Measurements from ENCODE around the gene LIF.
"Not testable (repeated sequence)": the region's sequence is repeated elsewhere in the genome, so short reads cannot be mapped to it uniquely, and the experiment has no call there.

LIF gene

DNA sequence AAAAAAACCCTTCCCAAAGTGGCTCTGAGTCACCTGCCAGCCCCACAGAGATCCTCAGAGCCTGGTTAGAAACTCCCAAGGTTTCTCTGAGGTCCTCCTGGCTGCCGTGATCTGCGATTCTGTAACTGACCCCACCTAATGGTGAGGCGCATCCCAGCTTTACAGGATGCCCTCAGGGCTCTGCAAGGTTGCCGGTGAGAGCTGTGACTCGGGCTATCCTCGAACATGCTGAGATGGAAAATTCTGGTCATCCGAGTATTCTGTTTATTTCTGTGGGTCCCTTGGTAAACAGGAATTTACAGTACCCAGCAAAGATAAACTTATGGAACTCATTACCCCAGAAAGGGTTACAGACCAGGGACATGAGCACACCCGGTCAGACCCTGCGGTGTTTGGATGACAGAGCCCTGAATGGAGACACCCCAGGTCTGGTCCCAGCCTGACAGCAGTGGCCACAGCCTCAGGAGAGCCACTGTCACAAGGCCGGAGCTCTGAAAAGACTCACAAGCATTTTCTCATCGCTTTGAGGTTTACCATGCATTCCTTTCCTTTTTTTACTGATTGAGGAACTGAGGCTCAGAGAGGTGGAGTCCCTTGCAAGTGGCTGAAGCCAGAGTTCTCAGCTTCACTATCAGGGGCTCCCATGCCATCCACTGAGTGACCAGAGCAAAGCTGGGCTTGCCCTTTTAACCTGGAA, 22.2 kb downstream of the LIF start:
- DNase-seq: peak; percentile 38 to 43 (median 39)

DNA sequence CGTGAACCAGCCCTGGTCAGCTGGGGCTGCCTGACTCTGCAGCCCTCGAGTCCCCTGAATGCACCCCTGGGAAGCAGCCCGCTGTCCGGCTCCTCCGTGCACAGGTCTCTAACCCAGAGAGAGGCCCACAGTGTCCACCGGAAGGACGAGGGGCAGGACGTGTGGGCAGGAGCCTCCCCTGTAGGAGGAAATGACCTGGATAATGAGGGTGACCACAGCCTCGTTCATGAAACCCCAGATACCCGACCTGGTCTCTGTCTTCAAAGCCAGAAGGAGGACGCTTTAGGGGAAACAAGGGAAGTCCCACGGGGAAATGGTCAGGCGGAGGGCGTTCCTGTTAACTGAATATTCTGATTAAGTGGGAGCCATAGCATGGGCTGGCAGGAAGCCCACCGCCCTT, 23.3 kb downstream of the LIF start:
- no peak for DNase-seq

DNA sequence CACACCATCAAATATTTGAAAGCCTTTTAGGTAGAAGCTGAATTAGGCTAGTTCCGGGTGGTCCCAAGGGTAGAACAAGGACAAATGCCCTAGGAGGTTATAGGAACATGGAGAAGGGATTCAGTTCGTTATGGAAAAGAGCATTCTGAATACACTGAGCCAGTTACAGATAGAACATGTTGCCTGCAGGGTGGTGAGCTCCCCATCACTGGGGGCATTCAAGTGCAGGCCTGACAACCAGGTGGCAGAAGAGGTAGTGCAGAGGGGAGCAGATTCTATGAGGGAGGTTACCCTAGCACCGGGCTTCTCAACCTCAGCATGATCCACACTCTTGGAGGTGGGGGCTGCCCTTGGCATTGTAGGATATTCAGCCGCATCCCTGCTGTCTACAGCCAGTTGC, 24.2 kb downstream of the LIF start:
- no peak for DNase-seq

DNA sequence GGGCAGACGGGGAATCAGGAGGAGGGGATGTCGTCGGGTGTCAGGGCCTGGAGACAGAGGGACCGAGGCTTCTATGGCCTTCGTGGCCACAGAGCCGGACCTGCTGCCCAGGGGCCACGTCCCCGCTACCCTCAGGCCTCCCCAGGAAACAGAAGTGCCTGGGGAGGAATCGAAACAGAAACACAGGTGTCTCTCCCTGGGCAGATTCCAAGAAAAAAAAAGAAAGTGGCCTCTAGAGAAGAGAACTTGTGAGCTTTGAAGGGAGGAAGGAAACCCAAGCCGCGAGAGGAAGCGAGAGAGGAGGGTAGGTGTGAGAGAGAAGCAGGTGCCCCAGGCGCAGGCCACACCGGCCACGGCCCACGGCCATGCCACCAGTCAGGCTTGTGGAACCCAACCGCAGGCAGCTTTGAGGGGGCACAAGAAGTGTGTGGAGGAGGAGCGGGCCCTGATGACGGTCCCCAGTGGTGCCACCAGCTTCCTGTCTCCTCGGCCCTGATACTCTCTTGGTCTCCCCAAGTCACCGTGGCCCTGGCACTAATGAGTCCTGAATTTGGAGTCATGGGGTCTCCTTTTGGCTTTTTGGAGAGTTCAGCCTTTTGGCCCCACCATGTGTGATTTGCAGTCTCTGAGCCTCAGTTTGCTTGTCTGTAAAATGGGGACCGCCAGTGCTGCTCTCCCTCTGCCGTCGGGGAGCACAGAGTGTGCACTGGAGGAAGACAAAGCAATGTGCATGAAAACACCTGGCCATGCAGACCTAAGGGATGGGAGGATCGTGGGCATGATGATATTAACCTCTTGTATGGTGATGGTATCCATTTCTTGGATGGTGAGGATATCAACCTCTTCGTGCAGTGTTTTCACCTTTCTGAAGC, 25.2 kb downstream of the LIF start:
- no peak for DNase-seq

DNA sequence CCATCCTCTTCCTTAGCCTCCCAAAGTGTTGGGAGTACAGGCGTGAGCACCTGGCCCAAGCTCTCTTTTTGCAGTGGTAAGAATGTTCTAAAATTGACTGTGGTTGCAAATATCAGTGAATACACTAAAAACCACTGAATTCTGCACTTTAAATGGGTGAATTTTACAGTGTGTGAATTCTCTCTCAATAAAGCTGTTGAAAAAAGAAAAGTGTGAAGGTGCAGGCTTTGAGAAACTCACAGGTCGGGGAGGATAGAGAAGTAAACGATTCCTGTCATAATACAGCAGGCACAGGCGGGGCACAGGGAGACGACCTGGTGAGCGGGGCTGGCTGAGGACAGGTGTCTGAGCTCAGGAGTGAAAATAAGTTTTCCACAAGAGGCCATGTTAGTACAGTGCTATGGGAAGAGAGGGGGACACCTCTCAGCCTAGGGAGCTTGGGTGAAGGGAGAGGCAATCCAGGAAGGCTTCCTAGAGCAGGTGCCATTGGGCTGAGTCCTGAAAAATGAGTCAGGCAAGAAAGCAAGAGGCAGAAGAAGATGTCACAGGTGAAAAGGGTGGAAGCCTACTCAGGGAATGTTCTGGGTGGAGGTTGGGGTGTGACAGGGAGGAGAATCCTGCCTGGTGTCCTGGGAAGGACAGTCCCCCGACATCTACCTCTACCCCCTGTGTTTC, 26.1 kb downstream of the LIF start:
- DNase-seq: no peak

DNA sequence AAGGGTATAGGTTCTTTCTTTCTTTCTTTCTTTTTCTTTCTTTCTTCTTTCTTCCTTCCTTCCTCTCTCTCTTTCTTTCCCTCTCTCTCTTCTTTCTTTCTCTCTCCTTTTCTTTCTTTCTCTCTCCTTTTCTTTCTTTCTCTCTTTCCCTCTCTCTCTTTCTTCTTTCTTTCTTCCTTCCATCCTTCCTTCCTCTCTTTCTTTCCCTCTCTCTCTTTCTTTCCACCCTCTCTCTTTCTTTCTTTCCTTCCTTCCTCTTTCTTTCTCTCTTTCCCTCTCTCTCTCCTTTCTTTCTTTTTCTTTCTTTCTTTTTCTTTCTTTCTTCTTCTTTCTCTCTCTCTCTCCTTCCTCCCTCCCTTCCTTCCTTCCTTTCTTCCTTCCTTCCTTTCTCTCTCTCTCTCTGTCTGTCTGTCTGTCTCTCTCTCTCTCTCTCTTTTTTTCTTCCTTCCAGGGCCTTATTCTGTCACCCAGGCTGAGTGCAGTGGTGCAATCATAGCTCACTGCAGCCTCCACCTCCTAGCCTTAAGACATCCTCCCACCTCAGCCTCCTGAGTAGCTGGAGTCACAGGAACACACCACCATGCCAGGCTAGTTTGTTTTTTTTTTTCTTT, 26.8 kb downstream of the LIF start:
- no peak for DNase-seq

DNA sequence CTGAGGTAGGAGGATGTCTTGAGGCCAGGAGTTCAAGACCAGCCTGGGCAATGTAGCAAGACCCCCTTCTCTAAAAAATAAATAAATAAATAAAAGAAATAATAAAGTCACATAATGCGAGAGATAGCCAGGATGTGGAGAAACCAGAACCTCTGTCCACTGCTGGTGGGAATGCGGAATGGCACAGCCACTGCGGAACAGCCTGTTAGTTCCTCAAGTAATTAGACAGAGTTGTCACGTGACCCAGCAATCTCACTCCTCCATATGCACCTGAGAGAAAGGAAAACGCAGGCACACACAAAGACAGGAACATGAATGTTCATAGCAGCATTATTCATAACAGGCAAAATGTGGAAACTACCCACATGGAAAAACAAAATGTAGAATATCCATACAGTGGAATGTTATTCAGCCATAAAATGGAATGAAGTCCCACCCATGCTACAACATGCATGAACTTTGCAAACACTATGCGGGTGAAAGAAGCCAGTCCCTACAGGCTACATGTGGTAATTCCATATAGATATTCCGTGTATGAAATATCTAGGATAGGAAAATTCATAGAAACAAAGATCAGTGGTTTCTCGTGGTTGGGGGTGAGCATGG, 27.4 kb downstream of the LIF start:
- DNase-seq: no peak

DNA sequence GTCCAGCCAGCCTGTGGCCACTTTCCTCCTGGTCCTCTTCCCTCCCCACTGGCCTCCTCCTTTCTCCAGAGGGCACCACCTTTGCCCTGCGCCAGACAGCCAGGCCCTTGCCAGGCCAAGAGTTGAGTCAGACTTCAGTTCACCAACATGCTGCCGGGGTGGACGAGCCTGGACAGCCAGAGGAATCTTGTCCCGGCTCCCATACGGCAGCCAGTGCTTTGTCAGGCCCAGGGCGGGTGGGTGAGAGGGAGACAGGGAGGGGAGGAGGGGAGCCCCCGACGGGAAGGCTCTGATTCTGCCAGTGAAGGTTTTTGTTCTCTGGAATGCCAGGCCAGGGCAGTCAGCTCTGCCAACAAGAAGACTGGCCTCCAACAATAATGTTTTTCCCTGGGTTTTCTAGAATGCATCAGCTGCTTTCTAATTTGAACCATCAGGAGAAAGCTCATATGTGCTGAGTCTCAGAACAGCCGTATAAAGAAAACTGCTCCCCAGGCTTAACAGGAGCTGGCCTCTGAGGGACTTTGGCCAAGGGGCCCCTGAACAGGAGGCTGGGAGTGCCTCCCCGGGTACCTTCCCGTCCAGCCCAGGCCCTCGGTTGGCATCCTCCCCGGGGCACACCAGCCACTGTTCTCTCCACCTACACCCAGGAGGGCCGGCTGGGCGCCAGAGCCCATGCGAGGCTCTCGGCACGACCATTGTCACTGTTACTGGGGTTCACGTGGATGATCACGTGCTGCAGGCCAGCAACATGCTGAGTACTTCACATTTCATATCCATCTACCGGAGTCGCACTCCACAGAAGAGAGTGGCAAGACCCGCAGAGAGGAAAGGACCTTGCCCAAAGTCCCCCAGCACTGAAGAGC, 28.6 kb downstream of the LIF start:
- DNase-seq: no peak

DNA sequence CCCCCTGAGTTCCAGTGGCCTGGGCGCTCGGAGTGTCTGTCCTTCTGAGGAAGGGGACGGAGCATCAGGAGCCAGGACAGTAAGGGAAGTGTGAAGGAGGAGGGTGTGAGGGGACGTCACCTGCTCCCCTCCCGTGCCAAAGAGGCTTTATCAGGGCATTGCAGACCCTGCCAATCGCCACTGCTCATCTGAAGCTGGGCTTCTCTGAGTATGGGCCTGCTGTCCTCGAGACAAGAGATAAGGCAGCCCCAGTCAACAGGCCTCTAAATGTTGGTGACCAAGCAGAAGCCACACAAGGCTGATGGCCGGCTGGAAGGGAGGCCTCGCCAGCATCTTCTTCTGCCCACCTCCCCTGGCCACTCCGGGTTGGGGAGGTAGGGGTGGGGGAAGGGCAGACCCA, 29.8 kb downstream of the LIF start:
- no peak for DNase-seq

DNA sequence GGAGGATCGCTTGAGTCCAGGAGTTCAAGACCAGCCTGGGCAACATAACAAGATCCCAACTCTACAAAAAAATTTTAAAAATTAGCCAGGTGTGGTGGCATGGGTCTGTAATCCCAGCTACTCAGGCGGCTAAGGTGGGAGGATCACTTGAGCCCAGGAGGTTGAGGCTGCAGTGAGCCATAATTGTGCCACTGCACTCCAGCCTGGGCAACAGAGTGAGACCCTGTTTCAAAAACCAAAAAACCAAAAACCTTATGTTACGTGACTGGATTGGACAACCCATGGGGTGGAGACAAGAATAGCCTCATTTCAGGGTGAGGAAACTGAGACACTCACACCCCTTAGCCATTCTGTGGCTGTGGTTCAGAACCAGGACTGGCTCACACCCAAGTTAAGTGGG, 30.3 kb downstream of the LIF start:
- not testable (repeated sequence) for DNase-seq

DNA sequence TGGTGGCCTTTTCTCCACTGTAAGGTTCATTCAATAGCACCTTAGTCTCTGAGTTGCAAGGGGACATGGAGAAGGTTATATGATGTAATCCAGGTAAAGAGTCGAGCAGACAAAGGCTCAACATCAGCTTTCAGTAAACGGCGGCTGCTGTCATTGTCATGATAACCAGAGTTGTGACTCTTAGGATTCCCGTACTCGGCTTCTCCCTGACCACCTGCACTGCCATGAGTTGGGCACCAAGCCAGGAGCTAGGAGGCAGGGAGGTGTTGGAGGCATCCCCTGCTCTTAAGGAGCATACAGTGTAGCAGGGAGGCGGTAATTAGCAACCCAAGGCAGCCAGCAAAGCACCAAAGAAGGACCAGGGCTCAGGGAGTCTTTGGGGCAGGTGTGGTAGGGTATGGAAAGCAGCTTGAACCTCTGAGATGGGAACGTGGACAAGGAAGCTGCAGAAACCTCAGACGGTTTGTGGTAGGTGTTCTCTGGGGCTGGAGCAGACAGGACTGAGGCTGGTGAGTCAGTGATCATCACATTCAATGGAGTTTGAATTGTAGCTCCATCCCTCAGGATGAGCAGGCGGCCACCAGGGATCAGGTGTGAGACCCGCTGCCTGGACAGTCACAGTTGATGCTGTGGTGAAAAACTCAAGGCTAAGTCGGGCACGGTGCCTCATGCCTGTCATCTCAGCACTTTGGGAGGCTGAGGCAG, 31.7 kb downstream of the LIF start:
- no peak for DNase-seq

DNA sequence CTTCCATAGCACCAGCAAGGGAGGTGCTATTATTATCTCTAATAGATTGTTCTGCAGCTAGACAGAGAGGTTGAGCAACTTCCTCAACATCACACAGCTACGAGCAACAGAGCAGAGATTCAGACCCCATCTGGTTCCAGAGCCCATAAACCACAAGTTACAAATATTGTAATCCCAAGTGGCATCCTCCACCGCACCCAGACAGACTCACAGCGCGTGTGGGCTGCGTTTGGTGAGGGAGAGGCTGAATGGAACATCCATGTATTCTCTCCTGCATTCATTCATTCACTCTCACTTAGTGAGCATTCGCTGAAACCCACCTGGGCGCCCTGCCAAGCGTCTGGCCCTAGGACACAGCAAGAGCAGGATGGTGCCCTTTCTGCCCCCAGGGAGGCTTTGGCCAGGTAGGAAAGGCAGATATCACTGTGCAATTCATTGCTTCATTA, 33.5 kb downstream of the LIF start:
- peak in 1 of 3 donors; percentile 57 for DNase-seq

DNA sequence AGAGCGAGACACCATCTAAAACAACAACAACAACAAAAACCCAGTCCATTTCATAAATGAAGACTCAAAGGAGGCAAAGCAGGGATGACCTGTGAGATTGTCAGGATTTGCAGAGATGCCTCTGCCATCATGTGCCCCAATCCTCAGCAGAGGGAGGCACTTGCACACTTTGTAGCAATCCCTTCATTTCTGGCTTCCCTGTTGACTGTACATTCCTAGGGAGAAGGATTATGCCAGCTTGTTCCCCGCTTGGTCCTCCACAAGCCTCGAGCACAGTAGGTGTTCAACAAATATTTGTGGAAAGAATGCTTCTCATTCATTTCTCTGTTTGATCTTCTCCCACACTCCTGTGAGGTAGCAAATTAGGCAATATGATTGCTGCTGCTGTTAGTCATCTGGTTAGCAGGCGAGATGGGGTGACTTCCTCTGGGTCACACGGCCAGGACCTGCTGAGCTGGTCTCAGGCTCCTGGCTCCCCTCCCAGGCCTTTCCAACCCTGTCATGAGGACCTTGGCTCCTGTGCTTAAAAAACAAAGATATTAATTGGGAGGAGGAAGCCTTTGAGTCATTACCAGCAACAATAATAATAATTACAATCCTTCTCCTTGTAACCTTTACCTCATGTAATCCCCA, 34.1 kb downstream of the LIF start:
- peak; percentile 92 to 93 (median 92) for DNase-seq

DNA sequence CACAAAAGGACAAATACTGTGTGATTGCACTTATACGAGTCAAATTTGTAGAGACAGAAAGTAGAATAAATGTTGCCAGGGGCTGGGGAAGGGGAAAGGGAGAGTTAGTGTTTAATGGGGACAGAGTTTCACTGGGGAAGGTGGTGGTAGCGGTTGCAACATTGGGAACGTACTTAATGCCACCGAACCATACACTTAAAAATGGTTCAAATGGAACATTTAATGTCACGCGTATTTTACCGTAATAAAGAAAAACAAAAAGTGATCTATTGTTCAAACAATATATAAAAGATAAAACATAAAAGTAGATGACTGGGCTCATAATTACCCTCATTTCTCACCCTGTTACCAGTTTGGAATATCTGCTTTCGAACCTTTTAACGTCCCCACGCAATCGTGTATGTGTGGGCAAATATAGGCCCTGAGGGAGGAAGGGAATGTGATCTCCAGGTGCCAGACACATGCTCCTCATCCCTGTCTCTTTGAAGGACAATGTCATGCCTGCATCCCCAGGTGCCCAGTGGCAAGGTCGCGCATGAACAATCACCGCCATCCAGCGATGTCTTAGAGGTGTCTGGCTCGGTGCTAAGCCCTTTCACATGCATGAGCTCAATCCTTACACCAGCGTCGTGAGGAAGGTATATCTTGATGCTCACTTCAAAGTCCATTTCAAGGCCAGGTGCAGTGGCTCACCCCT, 35.3 kb downstream of the LIF start:
- DNase-seq: no peak

DNA sequence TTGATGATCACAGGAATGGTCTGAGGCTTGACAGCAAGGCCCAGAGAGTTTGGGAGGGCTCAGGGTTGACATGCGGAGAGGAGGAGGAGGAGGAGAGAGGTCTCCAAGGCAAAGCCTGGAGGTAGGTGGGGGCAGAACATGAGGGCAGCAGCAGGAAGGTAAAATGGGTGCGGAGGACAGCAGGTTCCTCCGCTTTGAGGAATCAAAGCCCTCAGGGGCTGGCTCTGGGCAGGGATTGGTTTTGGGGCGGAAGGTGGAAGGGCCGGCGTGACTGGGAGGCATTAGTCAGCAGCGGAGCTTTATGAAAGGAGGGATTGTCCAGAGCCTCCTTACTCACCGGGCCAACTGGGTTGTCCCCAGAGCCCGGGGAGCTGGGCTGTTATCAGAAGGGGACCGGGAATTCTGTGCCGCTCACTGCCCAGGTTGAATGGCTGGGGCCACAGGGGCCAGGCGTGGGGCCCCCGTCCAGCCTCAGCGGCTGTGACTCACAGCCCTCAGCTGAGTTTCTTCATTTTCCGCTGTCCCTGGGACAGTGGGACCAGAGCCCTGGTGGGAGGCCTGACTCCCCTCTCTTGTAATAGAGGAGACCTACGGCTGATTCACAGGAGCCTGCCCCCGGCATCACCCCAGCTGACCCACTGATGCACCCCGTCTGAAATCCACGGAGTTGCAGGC, 36.2 kb downstream of the LIF start:
- DNase-seq: peak; percentile 83 to 91 (median 87)

DNA sequence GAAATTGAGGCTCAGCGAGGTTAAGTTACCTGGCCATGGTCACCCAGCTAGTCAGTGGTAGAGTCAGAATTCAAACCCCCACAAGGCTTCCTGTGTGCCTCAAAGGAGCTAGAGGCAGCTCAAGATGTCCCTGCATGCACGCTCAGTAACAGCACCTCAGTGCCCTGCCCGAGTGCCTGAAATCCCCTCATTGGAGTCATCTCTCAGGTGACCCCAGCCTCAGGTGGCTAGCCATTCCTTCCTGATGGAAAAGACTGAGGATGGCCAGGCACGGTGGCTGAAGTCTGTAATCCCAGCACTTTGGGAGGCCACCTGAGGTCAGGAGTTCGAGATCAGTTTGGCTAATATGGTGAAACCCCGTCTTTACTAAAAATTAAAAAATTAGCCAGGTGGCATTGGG, 36.9 kb downstream of the LIF start:
- DNase-seq: no peak

DNA sequence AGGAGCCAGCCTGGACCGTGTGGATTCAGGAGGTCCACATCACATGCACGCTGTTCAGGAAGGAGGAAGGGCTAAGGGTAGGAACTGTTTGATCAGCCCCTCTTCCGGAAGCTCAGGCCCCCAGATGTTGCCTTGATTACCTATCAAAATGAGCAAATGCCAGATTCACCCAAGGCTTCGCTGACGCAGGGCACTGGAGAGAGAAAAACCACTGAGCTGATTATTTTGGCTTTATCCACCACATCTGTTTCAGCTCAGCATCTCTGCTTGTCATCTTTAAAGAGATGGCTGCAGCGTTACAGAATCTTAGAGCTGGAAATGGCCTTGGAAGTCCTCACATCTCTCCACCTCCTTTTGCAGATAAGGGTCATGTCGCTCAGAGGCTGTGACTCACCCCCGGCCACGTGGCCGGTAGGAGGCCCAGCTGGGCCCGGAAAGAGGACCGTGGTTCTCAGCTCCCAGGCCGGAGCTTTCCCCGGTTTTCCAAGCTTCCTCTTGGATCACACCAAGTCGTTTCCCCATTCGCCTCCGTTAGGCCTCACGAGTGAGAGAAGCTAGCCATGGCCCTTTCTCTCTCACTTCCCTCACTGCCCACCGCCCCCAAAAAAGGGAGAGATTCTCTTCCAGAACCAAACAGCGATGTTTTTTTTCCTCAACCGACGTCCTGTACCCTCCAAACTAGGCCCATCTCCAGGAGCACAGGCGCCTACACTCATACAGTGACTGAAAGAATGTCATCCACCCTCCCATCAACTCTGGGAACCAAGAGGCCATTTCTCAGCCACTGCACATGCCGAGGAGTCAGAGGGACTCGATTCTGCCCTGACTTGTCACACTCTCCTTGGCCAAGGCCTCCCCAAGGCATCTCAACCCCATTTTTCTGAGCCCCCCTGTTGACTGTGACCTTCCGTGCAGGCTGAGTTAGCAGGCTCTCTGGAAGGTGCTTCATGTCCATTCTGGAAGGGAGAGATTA, 37.6 kb downstream of the LIF start:
- DNase-seq: peak; percentile 69 to 84 (median 70)

DNA sequence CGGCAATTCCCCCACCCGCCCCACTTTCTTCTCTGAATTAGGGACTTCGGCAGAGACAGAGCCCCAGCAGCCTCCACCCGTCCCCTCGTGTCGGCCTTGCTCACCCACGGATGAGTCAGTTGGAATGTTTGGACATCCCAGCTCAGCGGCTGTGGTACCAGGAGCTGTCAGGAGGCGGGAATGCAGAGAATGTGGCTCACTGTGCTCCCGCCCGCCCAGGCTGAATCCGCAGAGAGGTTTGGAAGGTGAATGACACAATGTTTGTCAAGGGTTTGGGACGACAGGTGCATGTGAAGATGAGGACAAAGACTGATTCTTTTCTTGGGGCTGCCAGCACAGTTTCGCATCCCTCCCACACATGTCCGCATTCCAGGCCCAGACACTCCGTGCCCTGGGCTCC, 39.6 kb downstream of the LIF start:
- DNase-seq: peak; percentile 74 to 83 (median 75)
